Measurements from ENCODE around the gene ST6GAL1. TPM values are rescaled to one million over a fixed set of nuclear protein-coding genes. Genes with fewer than 3 reads are reported as not detected.
"Not testable (repeated sequence)": the region's sequence is repeated elsewhere in the genome, so short reads cannot be mapped to it uniquely, and the experiment has no call there.

The ST6GAL1 gene
- polyA plus RNA-seq: 100 to 1,000 TPM in 1 of 3 donors, 10 to 100 TPM in 2; 49.8 to 142 (median 74.4) TPM

GRCh38 chr3:186930143-186930640, at the start of gene ST6GAL1:
Gene ST6GAL1, plus strand, starts transcription at chr3:186930526. Its CDS starts 112,178 bp downstream, at chr3:187042704.
- H3K4me1 Mint-ChIP-seq: peaks cover 35 to 52% of the 10 kb centered on the region in 2 donors
- H3K4me3 Mint-ChIP-seq: peak within 1 kb of the TSS; percentile 89 to 99 (median 97)
- peaks cover 7 to 20% (median 9%) of the 10 kb centered on the region in 3 donors for H3K36me3 Mint-ChIP-seq
- peaks cover 8 to 19% (median 9%) of the 10 kb centered on the region in 3 donors for H3K27me3 Mint-ChIP-seq (ENCODE audit: low read depth in 3 of 3)
- peak; percentile 65 to 71 (median 70) for DNase-seq
- no peaks in the 10 kb centered on the region for H3K9me3 Mint-ChIP-seq
- H3K27ac Mint-ChIP-seq: peak within 1 kb of the TSS; percentile 88 to 97 (median 96)

GRCh38 chr3:186882150-186882524, 48.2 kb upstream of the ST6GAL1 start:
- peaks cover 0 to 10% (median 5%) of the 10 kb centered on the region in 3 donors for H3K36me3 Mint-ChIP-seq
- H3K4me3 Mint-ChIP-seq: peak overlapping the region; percentile 15 to 65 (median 51)
- DNase-seq: no peak
- H3K27ac Mint-ChIP-seq: peak overlapping the region; percentile 7 to 74 (median 36)
- peaks cover 0 to 2% (median 0%) of the 10 kb centered on the region in 3 donors for H3K27me3 Mint-ChIP-seq (ENCODE audit: low read depth in 3 of 3)
- H3K9me3 Mint-ChIP-seq: peaks cover 0 to 6% (median 1%) of the 10 kb centered on the region in 6 donors
- H3K4me1 Mint-ChIP-seq: peaks cover 39 to 64% of the 10 kb centered on the region in 2 donors

GRCh38 chr3:186882881-186883685, 47.2 kb upstream of the ST6GAL1 start:
- peaks cover 39 to 64% of the 10 kb centered on the region in 2 donors for H3K4me1 Mint-ChIP-seq

GRCh38 chr3:186883686-186884058, 46.7 kb upstream of the ST6GAL1 start:
- Mint-ChIP-seq H3K27ac (peak overlapping the region in 5 of 6 donors; percentile 43 to 81 (median 58)), H3K9me3 (peaks cover 0 to 6% (median 1%) of the 10 kb centered on the region in 6 donors), H3K4me1 (peaks cover 42 to 69% of the 10 kb centered on the region in 2 donors), H3K4me3 (peak overlapping the region; percentile 63 to 86 (median 72)), H3K27me3 (ENCODE audit: low read depth in 3 of 3) (peaks cover 0 to 2% (median 0%) of the 10 kb centered on the region in 3 donors), H3K36me3 (peaks cover 0 to 10% (median 5%) of the 10 kb centered on the region in 3 donors)
- peak; percentile 28 to 54 (median 44) for DNase-seq

More at GRCh38 chr3:186882881-186883685, 47.2 kb upstream of the ST6GAL1 start:
- Mint-ChIP-seq H3K27me3 (ENCODE audit: low read depth in 3 of 3) (peaks cover 0 to 2% (median 0%) of the 10 kb centered on the region in 3 donors), H3K9me3 (peaks cover 0 to 6% (median 1%) of the 10 kb centered on the region in 6 donors), H3K36me3 (peaks cover 0 to 10% (median 5%) of the 10 kb centered on the region in 3 donors), H3K27ac (peak overlapping the region; percentile 14 to 81 (median 58)), H3K4me3 (peak overlapping the region; percentile 63 to 86 (median 72))
- DNase-seq: no peak

GRCh38 chr3:186884868-186885267, 45.5 kb upstream of the ST6GAL1 start:
- H3K27ac Mint-ChIP-seq; DNase-seq; H3K4me3 Mint-ChIP-seq; H3K9me3 Mint-ChIP-seq; H3K27me3 Mint-ChIP-seq (ENCODE audit: low read depth in 3 of 3): not testable (repeated sequence)
- Mint-ChIP-seq H3K36me3 (peaks cover 0 to 10% (median 5%) of the 10 kb centered on the region in 3 donors), H3K4me1 (peaks cover 39 to 66% of the 10 kb centered on the region in 2 donors)

- H3K36me3 Mint-ChIP-seq: peaks cover 0 to 10% (median 5%) of the 10 kb centered on the region in 3 donors
- peaks cover 31 to 53% of the 10 kb centered on the region in 2 donors for H3K4me1 Mint-ChIP-seq
- H3K27me3 Mint-ChIP-seq (ENCODE audit: low read depth in 3 of 3): peaks cover 0 to 4% (median 0%) of the 10 kb centered on the region in 3 donors
- DNase-seq: no peak
- H3K4me3 Mint-ChIP-seq: no peak overlapping the region
- H3K27ac Mint-ChIP-seq: peak overlapping the region in 1 of 6 donors; percentile 24
- H3K9me3 Mint-ChIP-seq: peaks cover 0 to 6% (median 0%) of the 10 kb centered on the region in 6 donors
Observed at GRCh38 chr3:186886202-186886981, 43.9 kb upstream of the ST6GAL1 start.

- Mint-ChIP-seq H3K4me1 (peaks cover 21 to 42% of the 10 kb centered on the region in 2 donors), H3K27ac (peak overlapping the region in 1 of 6 donors; percentile 58)
- H3K36me3 Mint-ChIP-seq; H3K27me3 Mint-ChIP-seq (ENCODE audit: low read depth in 3 of 3); H3K9me3 Mint-ChIP-seq; H3K4me3 Mint-ChIP-seq; DNase-seq: not testable (repeated sequence)
Observed at GRCh38 chr3:186887507-186887938, 42.8 kb upstream of the ST6GAL1 start.

- H3K27me3 Mint-ChIP-seq (ENCODE audit: low read depth in 3 of 3): peaks cover 0 to 4% (median 0%) of the 10 kb centered on the region in 3 donors
- H3K27ac Mint-ChIP-seq: peak overlapping the region in 1 of 6 donors; percentile 6
- no peak overlapping the region for H3K4me3 Mint-ChIP-seq
- H3K9me3 Mint-ChIP-seq: peaks cover 0 to 3% (median 0%) of the 10 kb centered on the region in 6 donors
- no peak for DNase-seq
- peaks cover 0 to 3% (median 2%) of the 10 kb centered on the region in 3 donors for H3K36me3 Mint-ChIP-seq
- H3K4me1 Mint-ChIP-seq: peaks cover 12 to 31% of the 10 kb centered on the region in 2 donors
Observed at GRCh38 chr3:186888569-186888968, 41.8 kb upstream of the ST6GAL1 start.

- not testable (repeated sequence) for DNase-seq; H3K9me3 Mint-ChIP-seq; H3K4me3 Mint-ChIP-seq; H3K27ac Mint-ChIP-seq; H3K36me3 Mint-ChIP-seq; H3K27me3 Mint-ChIP-seq (ENCODE audit: low read depth in 3 of 3)
- peaks cover 7 to 26% of the 10 kb centered on the region in 2 donors for H3K4me1 Mint-ChIP-seq
Observed at GRCh38 chr3:186889698-186890097, 40.6 kb upstream of the ST6GAL1 start.

GRCh38 chr3:186890911-186891310, 39.4 kb upstream of the ST6GAL1 start:
- Mint-ChIP-seq H3K9me3 (no peaks in the 10 kb centered on the region), H3K36me3 (no peaks in the 10 kb centered on the region), H3K4me3 (no peak overlapping the region), H3K4me1 (peaks cover 4 to 21% of the 10 kb centered on the region in 2 donors), H3K27me3 (ENCODE audit: low read depth in 3 of 3) (peaks cover 0 to 4% (median 0%) of the 10 kb centered on the region in 3 donors), H3K27ac (no peak overlapping the region)
- no peak for DNase-seq

- H3K9me3 Mint-ChIP-seq; H3K36me3 Mint-ChIP-seq; DNase-seq; H3K27me3 Mint-ChIP-seq (ENCODE audit: low read depth in 3 of 3); H3K4me3 Mint-ChIP-seq: not testable (repeated sequence)
- Mint-ChIP-seq H3K27ac (peak overlapping the region in 1 of 6 donors; percentile 61), H3K4me1 (peaks cover 9 to 26% of the 10 kb centered on the region in 2 donors)
Observed at GRCh38 chr3:186893071-186893470, 37.3 kb upstream of the ST6GAL1 start.

GRCh38 chr3:186895406-186895805, 34.9 kb upstream of the ST6GAL1 start:
- H3K27ac Mint-ChIP-seq: no peak overlapping the region
- peaks cover 0 to 5% (median 4%) of the 10 kb centered on the region in 3 donors for H3K27me3 Mint-ChIP-seq (ENCODE audit: low read depth in 3 of 3)
- no peak for DNase-seq
- no peaks in the 10 kb centered on the region for H3K9me3 Mint-ChIP-seq
- H3K36me3 Mint-ChIP-seq: no peaks in the 10 kb centered on the region
- peaks cover 11 to 23% of the 10 kb centered on the region in 2 donors for H3K4me1 Mint-ChIP-seq
- H3K4me3 Mint-ChIP-seq: no peak overlapping the region

GRCh38 chr3:186896006-186896405, 34.3 kb upstream of the ST6GAL1 start:
- H3K27me3 Mint-ChIP-seq (ENCODE audit: low read depth in 3 of 3): peaks cover 0 to 5% (median 4%) of the 10 kb centered on the region in 3 donors
- no peak for DNase-seq
- H3K4me3 Mint-ChIP-seq: no peak overlapping the region
- H3K4me1 Mint-ChIP-seq: peaks cover 16 to 29% of the 10 kb centered on the region in 2 donors
- no peaks in the 10 kb centered on the region for H3K9me3 Mint-ChIP-seq
- H3K27ac Mint-ChIP-seq: no peak overlapping the region
- H3K36me3 Mint-ChIP-seq: no peaks in the 10 kb centered on the region

All from immature natural killer cell (primary cell).